Measurements from ENCODE around the gene MIPOL1. TPM values are rescaled to one million over a fixed set of nuclear protein-coding genes. Genes with fewer than 3 reads are reported as not detected.
A peak's percentile ranks its signal among the peaks of the same experiment; 100 is the strongest.

MIPOL1 gene
- total RNA-seq, 1 donor from 2014 or later = 11.1 TPM

DNA sequence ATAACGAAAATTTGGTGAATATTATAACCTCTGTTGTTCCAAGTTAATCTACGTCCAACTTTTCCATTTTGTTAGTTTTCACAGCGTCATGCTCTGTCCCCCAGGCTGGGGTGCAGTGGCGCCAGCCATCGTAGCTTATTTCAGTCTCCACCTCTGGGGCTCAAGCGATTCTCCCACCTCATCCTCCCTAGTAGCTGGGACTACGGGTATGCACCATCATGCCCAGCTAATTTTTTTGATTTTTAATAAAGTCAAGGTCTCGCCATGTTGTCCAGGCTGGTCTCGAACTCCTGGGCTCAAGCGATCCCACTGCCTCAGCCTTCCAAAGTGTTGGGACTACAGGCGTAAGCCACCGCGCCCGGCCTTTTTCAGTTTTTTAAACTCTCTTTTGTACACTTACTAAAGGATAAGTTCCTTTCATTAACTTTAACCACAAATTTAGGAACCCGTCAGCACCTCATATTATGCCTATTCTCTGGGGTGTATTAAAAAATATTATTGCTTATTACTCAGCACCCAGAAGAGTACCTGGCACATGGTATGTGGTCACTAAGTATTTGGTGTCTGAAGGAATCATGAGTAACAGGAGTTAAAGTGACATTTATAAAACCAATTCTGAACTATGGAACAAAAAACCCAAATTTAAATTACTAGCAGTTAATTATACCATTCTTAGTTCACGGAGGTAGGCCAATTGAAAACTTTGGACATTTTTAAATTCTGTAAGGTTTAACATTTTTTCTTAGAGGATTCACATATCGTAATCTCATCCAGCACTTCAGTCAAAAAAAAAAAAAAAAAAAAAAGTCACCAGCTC lies 925 bp upstream of the MIPOL1 start:
- Histone ChIP-seq H3K36me3 (ENCODE audit: control insufficient read depth, insufficient read depth, low read length) (no peaks in the 10 kb centered on the region), H3K27me3 (ENCODE audit: control insufficient read depth, insufficient read depth, low read length) (no peaks in the 10 kb centered on the region), H3K4me3 (ENCODE audit: low read depth, low read length) (peak overlapping the region; percentile 55)
- FAIRE-seq (no peak), DNase-seq (ENCODE audit: low read depth) (peak; percentile 19)
- TF ChIP-seq CTCF (IDR thresholded peaks at IDR 0.05; ENCODE audit: insufficient read depth, low read length, severe bottlenecking) = no peak

GRCh38 chr14:37198273-37198598 lies 499 bp downstream of the MIPOL1 start:
- Histone ChIP-seq H3K36me3 (ENCODE audit: control insufficient read depth, insufficient read depth, low read length) (no peaks in the 10 kb centered on the region), H3K4me3 (ENCODE audit: low read depth, low read length) (peak overlapping the region; percentile 55), H3K27me3 (ENCODE audit: control insufficient read depth, insufficient read depth, low read length) (no peaks in the 10 kb centered on the region)
- no peak for FAIRE-seq
- TF ChIP-seq CTCF (IDR thresholded peaks at IDR 0.05; ENCODE audit: insufficient read depth, low read length, severe bottlenecking) = no peak
- peak; percentile 27 for DNase-seq (ENCODE audit: low read depth)

DNA sequence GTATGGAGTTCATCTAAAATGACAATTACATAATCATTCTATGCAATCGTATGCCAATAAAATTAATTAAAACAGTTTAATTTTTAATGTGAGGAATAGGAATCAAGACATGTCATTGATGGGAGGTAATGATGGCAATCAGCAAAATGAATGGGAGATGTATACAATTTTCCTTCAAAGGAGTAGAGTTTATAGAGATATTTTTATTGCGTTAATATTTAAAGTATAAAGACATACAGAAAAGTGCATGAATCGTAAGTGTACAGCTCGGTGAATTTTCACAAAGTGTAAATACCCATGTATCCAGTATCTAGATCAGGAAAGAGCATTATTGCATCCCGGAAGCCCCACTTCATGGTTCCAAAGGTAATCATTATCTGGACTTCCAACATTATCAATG lies 1.2 kb downstream of the MIPOL1 start:
- H3K4me3 ChIP-seq (ENCODE audit: low read depth, low read length) = no peak overlapping the region
- no peaks in the 10 kb centered on the region for H3K36me3 ChIP-seq (ENCODE audit: control insufficient read depth, insufficient read depth, low read length)

GRCh38 chr14:37201724-37202123 lies 4.0 kb downstream of the MIPOL1 start:
- H3K4me3 ChIP-seq (ENCODE audit: low read depth, low read length) = no peak overlapping the region
- FAIRE-seq (no peak), DNase-seq (ENCODE audit: low read depth) (no peak)
- no peaks in the 10 kb centered on the region for H3K36me3 ChIP-seq (ENCODE audit: control insufficient read depth, insufficient read depth, low read length)
- H3K27me3 ChIP-seq (ENCODE audit: control insufficient read depth, insufficient read depth, low read length) = no peaks in the 10 kb centered on the region
- no peak for TF ChIP-seq CTCF (IDR thresholded peaks at IDR 0.05; ENCODE audit: insufficient read depth, low read length, severe bottlenecking)

More for the DNA sequence above, 1.2 kb downstream of the MIPOL1 start:
- no peaks in the 10 kb centered on the region for H3K27me3 ChIP-seq (ENCODE audit: control insufficient read depth, insufficient read depth, low read length)
- FAIRE-seq = no peak
- no peak for TF ChIP-seq CTCF (IDR thresholded peaks at IDR 0.05; ENCODE audit: insufficient read depth, low read length, severe bottlenecking)
- no peak for DNase-seq (ENCODE audit: low read depth)

- no peaks in the 10 kb centered on the region for H3K36me3 ChIP-seq (ENCODE audit: control insufficient read depth, insufficient read depth, low read length)
- no peak overlapping the region for H3K4me3 ChIP-seq (ENCODE audit: low read depth, low read length)
- TF ChIP-seq CTCF (IDR thresholded peaks at IDR 0.05; ENCODE audit: insufficient read depth, low read length, severe bottlenecking) = no peak
- H3K27me3 ChIP-seq (ENCODE audit: control insufficient read depth, insufficient read depth, low read length) = no peaks in the 10 kb centered on the region
- no peak for FAIRE-seq
- DNase-seq (ENCODE audit: low read depth) = peak; percentile 74
These were observed 4.5 kb downstream of the MIPOL1 start for GRCh38 chr14:37202265-37202664.

- peak; percentile 60 for DNase-seq (ENCODE audit: low read depth)
- H3K4me3 ChIP-seq (ENCODE audit: low read depth, low read length) = no peak overlapping the region
- no peaks in the 10 kb centered on the region for H3K36me3 ChIP-seq (ENCODE audit: control insufficient read depth, insufficient read depth, low read length)
- no peak for FAIRE-seq
- H3K27me3 ChIP-seq (ENCODE audit: control insufficient read depth, insufficient read depth, low read length) = no peaks in the 10 kb centered on the region
- no peak for TF ChIP-seq CTCF (IDR thresholded peaks at IDR 0.05; ENCODE audit: insufficient read depth, low read length, severe bottlenecking)
These were observed 5.1 kb downstream of the MIPOL1 start for GRCh38 chr14:37202812-37203211.
